Neural progenitor cell (in vitro differentiated cells): Measurements from ENCODE around the gene CLEC10A.

Source experiments
- CTCF ChIP-seq: fragments of 200-600 bp; sonication (generic); IDR thresholded peaks from 2 replicates; pipeline ENCODE4 v1.5.1; 2017; ENCODE audit warnings: antibody characterized with exemption, mild to moderate bottlenecking
- EZH2 ChIP-seq: fragments of 200-600 bp; sonication (generic); IDR thresholded peaks from 2 replicates; pipeline ENCODE4 v1.6.1; 2017; ENCODE audit warnings: antibody characterized with exemption, mild to moderate bottlenecking, moderate library complexity
- EZH2phosphoT487 ChIP-seq: fragments of 200-600 bp; sonication (generic); IDR thresholded peaks from 2 replicates; pipeline ENCODE4 v1.6.1; 2017; ENCODE audit warnings: antibody characterized with exemption

DNA sequence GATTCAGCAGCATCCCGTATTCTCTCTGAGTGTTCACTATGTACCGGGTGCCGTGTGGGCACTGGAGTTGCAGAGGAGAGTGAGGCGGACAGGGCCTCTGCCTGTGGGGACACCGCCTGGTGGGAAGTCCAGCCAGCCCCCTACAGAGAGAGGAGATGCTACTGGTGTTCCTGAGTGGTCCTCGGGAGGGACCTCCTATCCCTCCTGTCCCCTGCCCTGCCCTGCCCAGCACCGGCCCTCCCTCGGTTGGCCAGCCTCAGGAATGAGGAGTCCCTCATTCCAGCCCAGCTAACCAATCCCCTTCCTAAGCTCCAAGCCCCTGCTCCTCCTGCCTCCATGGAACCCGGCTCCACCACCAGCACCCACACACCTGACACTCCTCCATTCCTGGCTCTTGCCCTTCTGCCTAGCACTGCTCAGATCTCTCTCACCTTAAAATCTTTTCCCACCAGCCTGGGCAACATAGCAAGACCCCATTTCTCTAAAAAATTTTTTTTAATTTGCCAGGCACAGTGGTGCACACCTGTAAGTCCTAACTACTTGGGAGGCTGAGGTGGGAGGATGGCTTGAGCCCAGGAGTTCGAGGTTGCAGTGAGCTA is 32.6 kb upstream of the CLEC10A start:
- TF ChIP-seq CTCF (no peak), EZH2phosphoT487 (no peak), EZH2 (no peak)
